ENCODE measurements around the gene C1GALT1.

DNA sequence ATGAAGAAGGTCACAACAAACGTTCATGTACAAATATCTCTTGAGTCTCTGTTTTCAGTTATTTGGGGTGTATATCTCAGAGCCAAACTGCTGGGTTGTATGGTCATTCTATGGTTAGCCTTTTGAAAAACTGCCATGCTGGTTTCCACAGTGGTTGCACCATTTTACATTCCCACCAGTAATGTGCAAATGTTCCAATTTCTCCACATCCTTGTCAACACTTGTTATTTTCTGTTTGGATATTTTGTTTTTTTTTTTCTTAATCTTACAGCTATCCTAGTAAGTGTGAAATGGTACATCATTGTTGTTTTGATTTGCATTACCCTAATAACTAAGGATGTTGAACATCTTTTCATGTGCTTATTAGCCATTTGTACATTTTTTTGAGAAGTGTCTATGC is 13.0 kb upstream of the C1GALT1 start:
- TF ChIP-seq, protein P1, sequence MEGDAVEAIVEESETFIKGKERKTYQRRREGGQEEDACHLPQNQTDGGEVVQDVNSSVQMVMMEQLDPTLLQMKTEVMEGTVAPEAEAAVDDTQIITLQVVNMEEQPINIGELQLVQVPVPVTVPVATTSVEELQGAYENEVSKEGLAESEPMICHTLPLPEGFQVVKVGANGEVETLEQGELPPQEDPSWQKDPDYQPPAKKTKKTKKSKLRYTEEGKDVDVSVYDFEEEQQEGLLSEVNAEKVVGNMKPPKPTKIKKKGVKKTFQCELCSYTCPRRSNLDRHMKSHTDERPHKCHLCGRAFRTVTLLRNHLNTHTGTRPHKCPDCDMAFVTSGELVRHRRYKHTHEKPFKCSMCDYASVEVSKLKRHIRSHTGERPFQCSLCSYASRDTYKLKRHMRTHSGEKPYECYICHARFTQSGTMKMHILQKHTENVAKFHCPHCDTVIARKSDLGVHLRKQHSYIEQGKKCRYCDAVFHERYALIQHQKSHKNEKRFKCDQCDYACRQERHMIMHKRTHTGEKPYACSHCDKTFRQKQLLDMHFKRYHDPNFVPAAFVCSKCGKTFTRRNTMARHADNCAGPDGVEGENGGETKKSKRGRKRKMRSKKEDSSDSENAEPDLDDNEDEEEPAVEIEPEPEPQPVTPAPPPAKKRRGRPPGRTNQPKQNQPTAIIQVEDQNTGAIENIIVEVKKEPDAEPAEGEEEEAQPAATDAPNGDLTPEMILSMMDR (IDR thresholded peaks at IDR 0.05; ENCODE audit: extremely low read depth in 1 of 2, insufficient read depth in 1 of 2, low read depth in 1 of 2, low read length in 2 of 2): no peak
- no peak for TF ChIP-seq POLR2A (IDR thresholded peaks at IDR 0.05; ENCODE audit: low read depth, low read length)
- TF ChIP-seq MYC (IDR thresholded peaks at IDR 0.05; ENCODE audit: low read depth, low read length): no peak
- TF ChIP-seq POLR2AphosphoS5 (IDR thresholded peaks at IDR 0.05; ENCODE audit: insufficient read depth, low read depth, low read length): no peak
- TF ChIP-seq FOS (IDR thresholded peaks at IDR 0.05; ENCODE audit: borderline replicate concordance, insufficient read depth, low read length): no peak
- TF ChIP-seq EZH2 (IDR thresholded peaks at IDR 0.05; ENCODE audit: borderline replicate concordance, low read depth, low read length, severe bottlenecking): no peak
- no peak for TF ChIP-seq MAX (IDR thresholded peaks at IDR 0.05; ENCODE audit: insufficient read depth, insufficient read length)
- no peak for TF ChIP-seq JUN (IDR thresholded peaks at IDR 0.05; ENCODE audit: borderline replicate concordance, insufficient read depth, insufficient read length, low read depth)
- no peak for TF ChIP-seq GATA2 (IDR thresholded peaks at IDR 0.05; ENCODE audit: insufficient read depth, insufficient read length, low read depth, low read length)

Measured in endothelial cell of umbilical vein (primary cell).